ENCODE data around the gene NOX3.
"Not testable (repeated sequence)": the region's sequence is repeated elsewhere in the genome, so short reads cannot be mapped to it uniquely, and the experiment has no call there.

NOX3 gene

GRCh38 chr6:155455766-155456165 lies at the start of gene NOX3:
Gene NOX3 (minus strand): TSS chr6:155455839. CDS start chr6:155455800, 39 bp downstream.
- DNase-seq (ENCODE audit: low read depth in 2 of 2) = no peak

- no peak for DNase-seq (ENCODE audit: low read depth in 2 of 2)
Measured at GRCh38 chr6:155504848-155505607, 49.4 kb upstream of the NOX3 start.

- no peak for DNase-seq (ENCODE audit: low read depth in 2 of 2)
Measured at GRCh38 chr6:155502393-155502792, 46.8 kb upstream of the NOX3 start.

GRCh38 chr6:155499574-155499973 lies 43.9 kb upstream of the NOX3 start:
- no peak for DNase-seq (ENCODE audit: low read depth in 2 of 2)

- no peak for DNase-seq (ENCODE audit: low read depth in 2 of 2)
Measured at GRCh38 chr6:155498370-155498769, 42.7 kb upstream of the NOX3 start.

- DNase-seq (ENCODE audit: low read depth in 2 of 2) = no peak
Measured at GRCh38 chr6:155497273-155497672, 41.6 kb upstream of the NOX3 start.

GRCh38 chr6:155495011-155495768 lies 39.6 kb upstream of the NOX3 start:
- DNase-seq (ENCODE audit: low read depth in 2 of 2) = no peak

- no peak for DNase-seq (ENCODE audit: low read depth in 2 of 2)
Measured at GRCh38 chr6:155493694-155494143, 38.1 kb upstream of the NOX3 start.

GRCh38 chr6:155493026-155493693 lies 37.5 kb upstream of the NOX3 start:
- no peak for DNase-seq (ENCODE audit: low read depth in 2 of 2)

- DNase-seq (ENCODE audit: low read depth in 2 of 2) = no peak
Measured at GRCh38 chr6:155492061-155492735, 36.6 kb upstream of the NOX3 start.

- DNase-seq (ENCODE audit: low read depth in 2 of 2) = no peak
Measured at GRCh38 chr6:155491421-155491820, 35.8 kb upstream of the NOX3 start.

GRCh38 chr6:155488197-155488596 lies 32.6 kb upstream of the NOX3 start:
- not testable (repeated sequence) for DNase-seq (ENCODE audit: low read depth in 2 of 2)

- no peak for DNase-seq (ENCODE audit: low read depth in 2 of 2)
Measured at GRCh38 chr6:155487371-155488130, 31.9 kb upstream of the NOX3 start.

- no peak for DNase-seq (ENCODE audit: low read depth in 2 of 2)
Measured at GRCh38 chr6:155486721-155487294, 31.2 kb upstream of the NOX3 start.

GRCh38 chr6:155485756-155486155 lies 30.1 kb upstream of the NOX3 start:
- DNase-seq (ENCODE audit: low read depth in 2 of 2) = no peak

- no peak for DNase-seq (ENCODE audit: low read depth in 2 of 2)
Measured at GRCh38 chr6:155483858-155484257, 28.2 kb upstream of the NOX3 start.

- DNase-seq (ENCODE audit: low read depth in 2 of 2) = no peak
Measured at GRCh38 chr6:155481215-155481614, 25.6 kb upstream of the NOX3 start.

GRCh38 chr6:155473741-155474140 lies 18.1 kb upstream of the NOX3 start:
- no peak for DNase-seq (ENCODE audit: low read depth in 2 of 2)

GRCh38 chr6:155472886-155473285 lies 17.2 kb upstream of the NOX3 start:
- DNase-seq (ENCODE audit: low read depth in 2 of 2) = no peak

- not testable (repeated sequence) for DNase-seq (ENCODE audit: low read depth in 2 of 2)
Measured at GRCh38 chr6:155470979-155471616, 15.5 kb upstream of the NOX3 start.

Measured in stimulated activated CD8-positive, alpha-beta memory T cell treated with anti-CD3 and anti-CD28 coated beads, Interleukin-15, amount 100 ng/mL, for 4 hours (primary cell).